Ramos (cell line): ENCODE results near the gene CLRN1.

ENCODE experiments used
- in situ Hi-C: fragments of 300-500 bp; cut with MboI; formaldehyde crosslinking; loops from one replicate; pipeline ENCODE4 v1.14.3; 2022; ENCODE audit warnings: low sequenced_read_pairs; ENCODE audit not compliant: unreplicated experiment

Gene CLRN1

GRCh38 chr3:150978566-150979148 is 6.1 kb upstream of the CLRN1 start:
- in situ Hi-C loops, result no loop called here

GRCh38 chr3:150975992-150976368 is 3.5 kb upstream of the CLRN1 start:
- in situ Hi-C loops, result no loop called here

- in situ Hi-C loops, result no loop called here
Measured at GRCh38 chr3:150975086-150975991, 2.8 kb upstream of the CLRN1 start.

- in situ Hi-C loops, result no loop called here
Measured at GRCh38 chr3:150970665-150971324, 1.7 kb downstream of the CLRN1 start.

- in situ Hi-C loops, result no loop called here
Measured at GRCh38 chr3:150968341-150969035, 4.0 kb downstream of the CLRN1 start.

GRCh38 chr3:150965436-150965835 is 7.1 kb downstream of the CLRN1 start:
- in situ Hi-C loops, result no loop called here

GRCh38 chr3:150961949-150962348 is 10.6 kb downstream of the CLRN1 start:
- in situ Hi-C loops, result no loop called here

- in situ Hi-C loops, result no loop called here
Measured at GRCh38 chr3:150960708-150961684, 11.5 kb downstream of the CLRN1 start.

GRCh38 chr3:150958683-150959082 is 13.8 kb downstream of the CLRN1 start:
- in situ Hi-C loops, result no loop called here

- in situ Hi-C loops, result no loop called here
Measured at GRCh38 chr3:150956376-150956775, 16.2 kb downstream of the CLRN1 start.

GRCh38 chr3:150951923-150952322 is 20.6 kb downstream of the CLRN1 start:
- in situ Hi-C loops, result no loop called here

GRCh38 chr3:150945226-150946032 is 27.1 kb downstream of the CLRN1 start:
- in situ Hi-C loops, result no loop called here

- in situ Hi-C loops, result no loop called here
Measured at GRCh38 chr3:150942221-150942620, 30.3 kb downstream of the CLRN1 start.

GRCh38 chr3:150936693-150937092 is 35.8 kb downstream of the CLRN1 start:
- in situ Hi-C loops, result no loop called here

GRCh38 chr3:150933473-150933995 is 39.0 kb downstream of the CLRN1 start:
- in situ Hi-C loops, result no loop called here

- in situ Hi-C loops, result no loop called here
Measured at GRCh38 chr3:150931745-150932144, 40.8 kb downstream of the CLRN1 start.

GRCh38 chr3:150930839-150931238 is 41.7 kb downstream of the CLRN1 start:
- in situ Hi-C loops, result no loop called here

GRCh38 chr3:150928234-150928633 is 44.3 kb downstream of the CLRN1 start:
- in situ Hi-C loops, result no loop called here
